ENCODE measurements around the gene DNAH3.
A peak's percentile ranks its signal among the peaks of the same experiment; 100 is the strongest.

- TF ChIP-seq MAZ (IDR thresholded peaks at IDR 0.05; ENCODE audit: borderline replicate concordance, low read depth, low read length) (no peak), MAZ (CRISPR knock-in tag; IDR thresholded peaks at IDR 0.05; ENCODE audit: low read depth) (no peak), MTF2 (CRISPR knock-in tag; IDR thresholded peaks at IDR 0.05; ENCODE audit: borderline replicate concordance) (no peak), CTCF (CRISPR knock-in tag; IDR thresholded peaks at IDR 0.05) (peak; percentile 74)
These were observed 149.4 kb downstream of the DNAH3 start for GRCh38 chr16:21001262-21001661.

Measured in HepG2 (cell line).